ENCODE measurements around the gene CASP4. TPM values are rescaled to one million over a fixed set of nuclear protein-coding genes. Genes with fewer than 3 reads are reported as not detected.

CASP4 gene
- total RNA-seq, 2 experiments from 2014 or later: 39.6 to 42.9 TPM

- peak; percentile 84 for TF ChIP-seq CTCF (IDR thresholded peaks at IDR 0.05)
- Mint-ChIP-seq H3K4me3 (no peak overlapping the region), H3K27me3 (no peaks in the 10 kb centered on the region), H3K36me3 (ENCODE audit: low read depth) (no peaks in the 10 kb centered on the region), H3K9me3 (no peaks in the 10 kb centered on the region), H3K4me1 (ENCODE audit: low read depth) (peaks cover 7% of the 10 kb centered on the region), H3K27ac (no peak overlapping the region)
- intact Hi-C loops (cut with micrococcal nuclease): loop anchor here (10.0 kb wide), 1 partner anchor 406 kb away; no protein-coding TSS in a partner anchor
- CTCF ChIA-PET: interaction anchor here (0.8 to 1.4 kb wide), 5 partner anchors 8 to 392 kb away, joined by 3 to 7 read pairs (median 3); no protein-coding TSS in a partner anchor
- ATAC-seq (peak; percentile 90), DNase-seq (peak; percentile 60)
- POLR2A ChIA-PET: no interaction called here
Observed at GRCh38 chr11:105000797-105001196, 32.4 kb upstream of the CASP4 start.

- peak; percentile 37 for DNase-seq
Observed at GRCh38 chr11:105000167-105000566, 31.8 kb upstream of the CASP4 start.

GRCh38 chr11:104999721-105000120 is 31.3 kb upstream of the CASP4 start:
- H3K9me3 Mint-ChIP-seq: no peaks in the 10 kb centered on the region
- no peak for TF ChIP-seq CTCF (IDR thresholded peaks at IDR 0.05)
- H3K4me3 Mint-ChIP-seq: no peak overlapping the region
- intact Hi-C loops (cut with micrococcal nuclease): loop anchor here (10.0 kb wide), 1 partner anchor 405 kb away; no protein-coding TSS in a partner anchor
- H3K4me1 Mint-ChIP-seq (ENCODE audit: low read depth): peaks cover 7% of the 10 kb centered on the region
- ChIA-PET CTCF (interaction anchor here (0.8 kb wide), 1 partner anchor 10 kb away, joined by 3 read pairs; no protein-coding TSS in a partner anchor), POLR2A (no interaction called here)
- ATAC-seq: no peak
- DNase-seq: no peak
- no peaks in the 10 kb centered on the region for H3K36me3 Mint-ChIP-seq (ENCODE audit: low read depth)
- no peaks in the 10 kb centered on the region for H3K27me3 Mint-ChIP-seq
- H3K27ac Mint-ChIP-seq: no peak overlapping the region

More at GRCh38 chr11:105000167-105000566, 31.8 kb upstream of the CASP4 start:
- Mint-ChIP-seq H3K4me3 (no peak overlapping the region), H3K4me1 (ENCODE audit: low read depth) (peaks cover 7% of the 10 kb centered on the region), H3K36me3 (ENCODE audit: low read depth) (no peaks in the 10 kb centered on the region), H3K27ac (no peak overlapping the region), H3K27me3 (no peaks in the 10 kb centered on the region), H3K9me3 (no peaks in the 10 kb centered on the region)
- ChIA-PET POLR2A (no interaction called here), CTCF (interaction anchor here (0.8 to 1.4 kb wide), 5 partner anchors 9 to 391 kb away, joined by 3 to 7 read pairs (median 3); no protein-coding TSS in a partner anchor)
- intact Hi-C loops (cut with micrococcal nuclease): loop anchor here (10.0 kb wide), 1 partner anchor 405 kb away; no protein-coding TSS in a partner anchor
- TF ChIP-seq CTCF (IDR thresholded peaks at IDR 0.05): no peak
- peak; percentile 61 for ATAC-seq

- CTCF ChIA-PET: interaction anchor here (1.4 kb wide), 1 partner anchor 1315 kb away, joined by 3 read pairs; no protein-coding TSS in a partner anchor
- TF ChIP-seq CTCF (IDR thresholded peaks at IDR 0.05): no peak
- POLR2A ChIA-PET: no interaction called here
- no peaks in the 10 kb centered on the region for H3K27me3 Mint-ChIP-seq
- no peaks in the 10 kb centered on the region for H3K36me3 Mint-ChIP-seq (ENCODE audit: low read depth)
- no peak overlapping the region for H3K27ac Mint-ChIP-seq
- intact Hi-C loops (cut with micrococcal nuclease): no loop called here
- peaks cover 9% of the 10 kb centered on the region for H3K4me1 Mint-ChIP-seq (ENCODE audit: low read depth)
- H3K9me3 Mint-ChIP-seq: no peaks in the 10 kb centered on the region
- H3K4me3 Mint-ChIP-seq: no peak overlapping the region
- no peak for ATAC-seq
- DNase-seq: no peak
Observed at GRCh38 chr11:104997288-104997687, 28.9 kb upstream of the CASP4 start.

GRCh38 chr11:104995001-104995408 is 26.6 kb upstream of the CASP4 start:
- Mint-ChIP-seq H3K4me1 (ENCODE audit: low read depth) (peaks cover 2% of the 10 kb centered on the region), H3K27ac (no peak overlapping the region), H3K4me3 (no peak overlapping the region), H3K36me3 (ENCODE audit: low read depth) (no peaks in the 10 kb centered on the region), H3K9me3 (no peaks in the 10 kb centered on the region), H3K27me3 (no peaks in the 10 kb centered on the region)
- intact Hi-C loops (cut with micrococcal nuclease): no loop called here
- CTCF ChIA-PET: no interaction called here
- TF ChIP-seq CTCF (IDR thresholded peaks at IDR 0.05): no peak
- DNase-seq (no peak), ATAC-seq (no peak)
- POLR2A ChIA-PET: interaction anchor here (0.6 kb wide), 1 partner anchor 449 kb away, joined by 4 read pairs; no protein-coding TSS in a partner anchor
